Measurements from ENCODE around the gene TIMMDC1. TPM values are rescaled to one million over a fixed set of nuclear protein-coding genes. Genes with fewer than 3 reads are reported as not detected.

The TIMMDC1 gene
- total RNA-seq, 4 donors from 2014 or later = 29.7 to 59.4 (median 40.3) TPM

DNA sequence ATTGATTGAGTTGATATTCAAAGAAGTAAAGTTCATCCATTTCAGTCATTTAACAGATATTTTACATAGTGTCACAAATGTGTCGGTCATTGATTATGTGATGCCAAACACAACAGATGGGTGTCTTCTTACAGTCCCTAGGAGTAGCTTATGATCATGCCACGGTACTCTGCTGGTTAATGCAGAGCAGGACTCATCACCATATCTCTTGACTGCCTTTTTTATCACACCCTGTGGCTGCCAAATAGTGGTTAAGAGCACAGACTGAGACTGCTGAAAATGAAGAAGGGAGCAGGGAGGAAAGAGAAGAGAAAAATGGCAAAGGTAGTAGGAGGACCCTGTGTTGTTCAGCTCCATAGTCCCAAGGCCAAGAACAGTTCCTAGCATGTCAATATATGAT, 12.8 kb upstream of the TIMMDC1 start:
- Histone ChIP-seq H3K36me3 (peaks cover 0 to 68% (median 0%) of the 10 kb centered on the region in 3 donors), H3K27ac (no peak overlapping the region), H3K27me3 (no peaks in the 10 kb centered on the region), H3K4me1 (no peaks in the 10 kb centered on the region), H3K4me3 (no peak overlapping the region), H3K9me3 (no peaks in the 10 kb centered on the region)
- no peak for TF ChIP-seq POLR2A (IDR thresholded peaks at IDR 0.05)
- TF ChIP-seq, protein P1, sequence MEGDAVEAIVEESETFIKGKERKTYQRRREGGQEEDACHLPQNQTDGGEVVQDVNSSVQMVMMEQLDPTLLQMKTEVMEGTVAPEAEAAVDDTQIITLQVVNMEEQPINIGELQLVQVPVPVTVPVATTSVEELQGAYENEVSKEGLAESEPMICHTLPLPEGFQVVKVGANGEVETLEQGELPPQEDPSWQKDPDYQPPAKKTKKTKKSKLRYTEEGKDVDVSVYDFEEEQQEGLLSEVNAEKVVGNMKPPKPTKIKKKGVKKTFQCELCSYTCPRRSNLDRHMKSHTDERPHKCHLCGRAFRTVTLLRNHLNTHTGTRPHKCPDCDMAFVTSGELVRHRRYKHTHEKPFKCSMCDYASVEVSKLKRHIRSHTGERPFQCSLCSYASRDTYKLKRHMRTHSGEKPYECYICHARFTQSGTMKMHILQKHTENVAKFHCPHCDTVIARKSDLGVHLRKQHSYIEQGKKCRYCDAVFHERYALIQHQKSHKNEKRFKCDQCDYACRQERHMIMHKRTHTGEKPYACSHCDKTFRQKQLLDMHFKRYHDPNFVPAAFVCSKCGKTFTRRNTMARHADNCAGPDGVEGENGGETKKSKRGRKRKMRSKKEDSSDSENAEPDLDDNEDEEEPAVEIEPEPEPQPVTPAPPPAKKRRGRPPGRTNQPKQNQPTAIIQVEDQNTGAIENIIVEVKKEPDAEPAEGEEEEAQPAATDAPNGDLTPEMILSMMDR (IDR thresholded peaks at IDR 0.05) = no peak
- no peak for DNase-seq

DNA sequence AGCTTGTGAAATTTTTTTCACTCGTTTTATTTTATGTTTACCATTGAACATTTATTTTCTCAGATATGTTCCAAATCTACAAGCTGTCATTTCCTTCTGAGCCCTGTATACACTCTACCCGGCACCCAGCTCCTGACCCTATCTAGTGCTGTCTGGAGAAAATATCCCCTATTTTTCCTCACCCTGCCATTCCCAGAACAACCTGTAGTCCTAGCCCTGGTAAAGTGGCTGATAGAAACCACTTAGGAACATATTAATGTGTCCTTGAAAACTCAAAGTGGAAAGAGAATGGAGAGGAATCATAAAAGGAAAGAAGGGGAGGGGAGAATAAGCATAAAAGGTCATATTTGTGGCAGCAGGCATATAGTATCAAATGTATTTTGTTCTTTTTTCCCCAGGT, 8.2 kb upstream of the TIMMDC1 start:
- Histone ChIP-seq H3K4me3 (no peak overlapping the region), H3K9me3 (no peaks in the 10 kb centered on the region), H3K4me1 (no peaks in the 10 kb centered on the region), H3K27ac (no peak overlapping the region), H3K27me3 (no peaks in the 10 kb centered on the region), H3K36me3 (peaks cover 0 to 50% (median 0%) of the 10 kb centered on the region in 3 donors)
- DNase-seq = no peak
- TF ChIP-seq, protein P1 (IDR thresholded peaks at IDR 0.05) = no peak
- no peak for TF ChIP-seq POLR2A (IDR thresholded peaks at IDR 0.05)

DNA sequence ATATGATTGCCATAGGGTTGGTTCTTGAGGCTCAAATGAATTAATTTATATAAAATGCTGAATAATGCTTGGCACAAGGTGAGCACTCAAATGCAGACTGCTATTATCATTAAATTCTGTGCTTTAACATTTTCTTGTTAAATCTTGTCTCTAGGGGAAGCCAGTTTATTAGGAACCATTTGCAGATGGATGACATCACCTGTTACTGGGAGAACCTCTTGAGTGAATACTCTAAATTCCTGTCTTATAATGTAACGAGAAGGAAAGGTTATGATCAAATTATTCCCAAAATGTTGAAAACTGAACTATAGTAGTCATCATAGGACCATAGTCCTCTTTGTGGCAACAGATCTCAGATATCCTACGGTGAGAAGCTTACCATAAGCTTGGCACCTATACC, 6.2 kb upstream of the TIMMDC1 start:
- no peak for TF ChIP-seq POLR2A (IDR thresholded peaks at IDR 0.05)
- TF ChIP-seq, protein P1 (IDR thresholded peaks at IDR 0.05) = no peak
- Histone ChIP-seq H3K4me3 (no peak overlapping the region), H3K9me3 (no peaks in the 10 kb centered on the region), H3K4me1 (no peaks in the 10 kb centered on the region), H3K27me3 (no peaks in the 10 kb centered on the region), H3K36me3 (peaks cover 0 to 33% (median 0%) of the 10 kb centered on the region in 3 donors), H3K27ac (no peak overlapping the region)
- no peak for DNase-seq

DNA sequence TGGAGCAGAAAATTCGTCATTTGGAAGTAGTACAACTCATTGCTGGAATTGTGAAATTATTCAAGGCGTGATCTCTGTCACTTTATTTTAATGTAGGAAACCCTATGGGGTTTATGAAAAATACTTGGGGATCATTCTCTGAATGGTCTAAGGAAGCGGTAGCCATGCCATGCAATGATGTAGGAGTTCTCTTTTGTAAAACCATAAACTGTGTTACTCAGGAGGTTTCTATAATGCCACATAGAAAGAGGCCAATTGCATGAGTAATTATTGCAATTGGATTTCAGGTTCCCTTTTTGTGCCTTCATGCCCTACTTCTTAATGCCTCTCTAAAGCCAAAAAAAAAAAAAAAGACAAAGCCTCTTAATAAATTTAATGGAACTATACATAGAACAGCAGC, 5.5 kb upstream of the TIMMDC1 start:
- Histone ChIP-seq H3K27me3 (no peaks in the 10 kb centered on the region), H3K36me3 (peaks cover 0 to 28% (median 0%) of the 10 kb centered on the region in 3 donors), H3K27ac (no peak overlapping the region), H3K9me3 (no peaks in the 10 kb centered on the region), H3K4me1 (peaks cover 0 to 6% (median 0%) of the 10 kb centered on the region in 4 donors), H3K4me3 (no peak overlapping the region)
- TF ChIP-seq, protein P1 (IDR thresholded peaks at IDR 0.05) = no peak
- TF ChIP-seq POLR2A (IDR thresholded peaks at IDR 0.05) = no peak
- DNase-seq = no peak

DNA sequence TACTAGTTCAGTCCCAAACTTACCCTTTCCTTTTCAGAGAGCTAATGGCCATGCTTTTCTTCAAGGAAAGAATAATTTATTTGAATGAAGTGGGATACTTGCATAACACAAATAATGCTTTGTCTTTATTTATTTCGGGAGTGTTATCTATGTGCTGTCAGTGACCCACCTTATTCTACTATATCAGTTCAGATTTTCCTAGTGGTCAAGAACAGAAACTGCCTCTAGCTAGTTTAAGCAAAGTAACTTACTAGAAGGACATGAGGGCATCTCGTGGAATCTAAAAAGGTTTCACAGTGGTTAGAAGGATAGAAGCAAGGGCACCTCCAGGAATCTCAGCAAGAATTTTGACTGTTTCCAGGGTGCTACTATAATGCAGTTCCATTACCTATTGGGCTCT, 3.8 kb upstream of the TIMMDC1 start:
- H3K4me3 ChIP-seq = no peak overlapping the region
- no peak overlapping the region for H3K27ac ChIP-seq
- H3K9me3 ChIP-seq = no peaks in the 10 kb centered on the region
- peaks cover 0 to 12% (median 0%) of the 10 kb centered on the region in 3 donors for H3K36me3 ChIP-seq
- H3K27me3 ChIP-seq = no peaks in the 10 kb centered on the region
- peaks cover 0 to 12% (median 3%) of the 10 kb centered on the region in 4 donors for H3K4me1 ChIP-seq
- no peak for DNase-seq
- no peak for TF ChIP-seq POLR2A (IDR thresholded peaks at IDR 0.05)
- TF ChIP-seq, protein P1 (IDR thresholded peaks at IDR 0.05) = peak in 1 of 6 experiments; percentile 16

DNA sequence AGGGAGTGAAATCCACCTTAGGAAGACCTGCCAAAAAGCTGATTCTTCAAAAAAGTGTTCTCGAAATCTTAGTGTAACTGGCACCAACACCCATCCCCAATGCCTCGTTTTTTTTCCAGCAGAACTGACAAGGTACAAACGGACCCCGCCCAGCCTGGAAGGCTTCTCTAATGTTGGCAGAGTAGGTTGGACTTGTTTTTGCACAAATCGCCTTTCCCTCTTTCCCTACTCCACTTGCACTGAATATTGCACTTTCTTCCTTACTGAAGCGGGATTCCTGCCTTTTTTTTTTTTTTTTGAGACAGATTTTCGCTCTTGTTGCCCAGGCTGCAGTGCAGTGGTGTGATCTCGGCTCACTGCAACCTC, 544 bp upstream of the TIMMDC1 start:
- H3K36me3 ChIP-seq = no peaks in the 10 kb centered on the region
- H3K27me3 ChIP-seq = no peaks in the 10 kb centered on the region
- DNase-seq = peak in 2 of 3 donors; percentile 51 to 55
- TF ChIP-seq POLR2A (IDR thresholded peaks at IDR 0.05) = no peak
- TF ChIP-seq, protein P1 (IDR thresholded peaks at IDR 0.05) = no peak
- peak overlapping the region; percentile 49 to 92 (median 76) for H3K4me3 ChIP-seq
- no peaks in the 10 kb centered on the region for H3K9me3 ChIP-seq
- peaks cover 0 to 28% (median 5%) of the 10 kb centered on the region in 4 donors for H3K4me1 ChIP-seq
- H3K27ac ChIP-seq = peak overlapping the region; percentile 78 to 97 (median 89)
